Caki2 (cell line): ENCODE measurements around the gene TEDC1. TPM values are rescaled to one million over a fixed set of nuclear protein-coding genes. Genes with fewer than 3 reads are reported as not detected.

Experiments used
- DNase-seq: peaks from one replicate; pipeline ENCODE4 v3.0.0-alpha.2; 2015; ENCODE audit warnings: low read depth
- in situ Hi-C: cut with HindIII; loops from 2 replicates; pipeline ENCODE4 v1.10.0; 2016; ENCODE audit warnings: low sequenced_read_pairs, low pct_unique_long_range_greater_than_20kb, mixed read lengths
- total RNA-seq: library from RNA; depleted of rRNA; stranded (reverse); fragments of >200 nt; shearing (Covaris generic); gene quantifications from 2 replicates; pipeline ENCODE4 v1.2.3, GENCODE V29; 2014; ENCODE audit warnings: low replicate concordance

Gene TEDC1
- total RNA-seq, 1 experiment from 2014 or later: 54.2 TPM

DNA sequence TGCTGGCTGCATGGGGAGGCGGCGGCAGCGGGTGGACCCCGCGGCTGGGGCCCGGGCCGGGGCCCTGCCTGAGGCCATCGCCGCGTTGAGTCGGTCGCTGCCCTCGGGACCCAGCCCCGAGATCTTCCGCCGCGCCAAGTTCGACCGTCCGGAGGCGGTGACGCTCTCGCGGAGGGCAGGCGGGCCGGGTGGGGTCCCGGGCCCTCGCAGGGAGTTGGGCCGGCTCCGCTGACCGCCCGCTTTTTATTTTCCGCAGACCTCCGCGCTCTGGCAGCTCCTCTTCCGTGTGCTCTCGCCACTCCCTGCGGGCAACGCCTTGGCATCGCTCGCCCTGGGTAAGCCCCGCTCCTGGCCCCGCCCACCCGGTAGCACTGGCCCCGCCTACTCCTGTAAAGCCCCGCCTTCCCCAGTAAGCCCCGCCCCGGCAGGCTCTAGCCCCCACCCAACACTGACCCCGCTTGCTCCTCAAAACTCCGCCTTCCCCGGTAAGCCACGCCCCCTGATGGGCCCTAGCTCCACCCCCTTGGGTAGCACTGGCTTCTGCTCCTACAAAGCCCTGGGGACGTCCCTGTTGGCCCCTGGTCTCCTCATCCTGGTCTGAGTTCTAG lies 424 bp downstream of the TEDC1 start:
- DNase-seq: peak; percentile 42
- in situ Hi-C loops: no loop called here

GRCh38 chr14:105492031-105492970 lies 1.3 kb downstream of the TEDC1 start:
- in situ Hi-C loops: no loop called here
- no peak for DNase-seq

DNA sequence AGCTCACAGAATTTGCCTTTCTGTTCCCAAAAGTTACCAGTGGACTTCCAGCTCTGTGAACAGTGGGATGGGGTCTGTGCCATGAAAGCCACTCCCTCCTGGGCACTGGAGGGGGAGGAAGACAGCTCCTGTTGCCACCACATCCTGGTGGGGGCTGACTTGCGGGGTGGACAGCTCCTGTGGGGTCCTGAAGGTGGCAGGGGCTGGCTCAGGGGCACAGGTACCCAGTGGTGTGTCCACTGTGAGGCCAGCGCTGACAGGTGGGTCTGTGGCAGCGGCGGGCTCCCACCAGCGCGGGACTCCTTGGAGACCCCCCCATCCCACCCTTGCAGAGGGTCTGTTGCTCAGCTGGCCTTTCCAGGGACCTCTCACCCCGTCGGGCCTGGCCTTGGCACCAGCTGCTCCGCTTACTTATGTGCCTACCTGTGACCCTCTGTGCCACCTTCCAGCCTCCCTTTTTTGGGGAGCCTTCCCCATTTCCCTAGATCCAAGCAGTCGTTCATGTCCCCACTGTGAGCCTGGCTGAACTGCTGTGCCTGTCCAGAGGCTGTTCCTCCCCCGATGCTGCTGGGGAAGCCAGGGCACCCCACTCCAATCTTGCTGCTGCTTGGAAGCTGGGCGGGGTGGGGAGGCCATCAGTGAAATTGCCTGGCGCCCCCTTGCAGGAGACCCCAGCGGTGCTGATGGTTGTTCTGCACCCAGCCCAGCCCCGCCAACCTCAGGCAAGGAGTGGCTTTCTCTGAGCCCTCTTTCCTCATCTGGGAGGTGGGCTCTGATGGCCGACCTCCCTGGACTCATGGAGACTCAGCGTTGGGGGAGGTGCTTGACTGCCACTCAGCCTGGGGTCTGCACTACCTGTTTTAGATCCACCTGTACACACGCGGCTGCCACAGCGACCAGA lies 2.2 kb downstream of the TEDC1 start:
- no peak for DNase-seq
- in situ Hi-C loops: no loop called here

DNA sequence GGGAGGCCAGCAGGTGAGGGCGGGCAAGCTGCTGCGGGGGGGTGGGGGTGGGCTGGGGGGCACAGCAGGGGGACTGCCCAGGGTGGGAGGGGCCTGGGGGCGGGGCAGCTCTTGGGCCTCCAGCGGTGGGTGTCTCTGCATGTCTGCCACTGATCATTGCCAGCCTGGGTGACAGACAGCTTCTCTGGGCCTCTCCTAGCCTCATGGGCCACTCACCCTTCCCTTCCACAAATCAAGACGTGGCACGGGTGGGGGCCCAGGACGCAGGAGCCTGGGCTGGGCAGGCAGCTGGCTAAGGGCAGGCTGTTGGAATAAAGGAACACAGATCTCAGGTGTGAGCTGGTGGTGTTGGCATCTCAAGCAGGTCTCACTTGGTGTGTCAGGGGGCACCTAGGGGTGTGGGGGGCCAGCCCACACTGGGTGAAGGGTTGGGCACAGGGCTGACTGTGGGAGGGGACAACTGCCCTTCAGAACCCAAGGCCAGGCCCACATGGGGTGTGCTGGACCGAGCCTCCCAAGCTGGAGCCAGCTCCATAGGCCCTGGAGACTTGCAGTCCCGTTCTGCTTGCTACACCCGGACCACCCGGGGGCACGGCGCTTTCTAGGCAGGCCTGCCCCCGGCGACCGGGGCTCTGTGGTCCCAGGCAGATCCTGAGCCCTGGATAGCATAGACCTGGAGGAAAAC lies 3.0 kb downstream of the TEDC1 start:
- no peak for DNase-seq

DNA sequence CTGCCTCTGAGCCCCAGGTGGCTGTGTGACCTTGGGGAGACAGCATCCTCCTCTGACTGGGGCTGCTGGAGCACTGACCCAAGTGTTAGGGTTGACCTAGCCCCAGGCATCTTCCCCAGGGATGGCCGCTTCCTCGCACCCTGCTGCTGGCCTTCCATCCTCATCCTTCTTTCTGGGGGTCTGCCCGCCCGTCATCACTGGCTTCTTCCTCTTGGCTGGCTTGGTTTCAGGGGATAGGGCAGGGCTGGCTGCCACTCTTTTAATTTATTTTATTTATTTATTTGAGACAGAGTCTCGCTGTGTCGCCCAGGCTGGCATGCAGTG lies 3.5 kb downstream of the TEDC1 start:
- in situ Hi-C loops: no loop called here
- DNase-seq: no peak

More for the DNA sequence above, 3.0 kb downstream of the TEDC1 start:
- in situ Hi-C loops: no loop called here

DNA sequence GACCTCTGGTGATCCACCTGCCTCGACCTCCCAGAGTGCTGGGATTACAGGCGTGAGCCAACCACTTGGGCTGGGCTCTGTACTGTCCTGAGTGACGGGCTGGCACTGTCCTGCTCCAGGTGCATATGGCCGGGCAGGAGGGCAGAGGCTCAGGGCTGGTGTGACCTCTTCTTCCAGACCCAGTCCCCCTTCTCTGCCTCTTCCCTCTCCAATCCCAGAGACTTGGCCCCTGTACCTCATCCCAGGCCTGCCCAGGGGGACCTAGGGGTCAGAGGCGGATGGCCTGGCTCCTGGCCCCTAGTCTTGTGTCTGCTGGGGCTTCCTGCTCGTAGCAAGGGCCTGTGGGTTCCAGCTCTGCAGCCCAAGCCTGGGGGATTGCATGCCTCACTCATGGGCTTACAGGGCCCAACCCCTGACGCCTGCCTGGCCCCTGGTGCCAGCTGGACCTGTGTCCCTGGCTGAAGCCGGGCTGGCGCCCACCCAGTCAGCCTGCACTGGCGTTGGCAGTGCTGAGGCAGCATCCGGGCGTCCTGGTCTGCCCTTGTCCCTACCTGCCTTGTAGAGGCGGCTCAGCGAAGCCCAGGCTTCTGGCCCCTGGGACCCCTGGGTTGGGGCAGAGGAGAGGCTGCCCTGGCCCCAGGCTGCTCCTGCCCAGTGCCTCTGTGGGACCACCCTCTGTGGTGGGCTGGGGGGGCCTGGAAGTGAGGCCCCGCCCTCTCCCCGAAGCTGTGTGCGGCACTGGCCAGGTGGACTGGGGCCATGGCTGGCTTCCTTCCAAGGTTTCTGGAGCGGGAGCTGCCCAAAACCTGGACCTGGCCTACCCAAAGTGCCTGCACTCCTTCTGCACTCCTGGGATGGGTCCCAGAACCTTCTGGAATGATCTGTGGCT lies 4.3 kb downstream of the TEDC1 start:
- in situ Hi-C loops: no loop called here
- no peak for DNase-seq

- in situ Hi-C loops: no loop called here
- no peak for DNase-seq
These were observed 5.2 kb downstream of the TEDC1 start for GRCh38 chr14:105495990-105496830.

GRCh38 chr14:105496831-105497591 lies 6.0 kb downstream of the TEDC1 start:
- DNase-seq: no peak
- in situ Hi-C loops: no loop called here

DNA sequence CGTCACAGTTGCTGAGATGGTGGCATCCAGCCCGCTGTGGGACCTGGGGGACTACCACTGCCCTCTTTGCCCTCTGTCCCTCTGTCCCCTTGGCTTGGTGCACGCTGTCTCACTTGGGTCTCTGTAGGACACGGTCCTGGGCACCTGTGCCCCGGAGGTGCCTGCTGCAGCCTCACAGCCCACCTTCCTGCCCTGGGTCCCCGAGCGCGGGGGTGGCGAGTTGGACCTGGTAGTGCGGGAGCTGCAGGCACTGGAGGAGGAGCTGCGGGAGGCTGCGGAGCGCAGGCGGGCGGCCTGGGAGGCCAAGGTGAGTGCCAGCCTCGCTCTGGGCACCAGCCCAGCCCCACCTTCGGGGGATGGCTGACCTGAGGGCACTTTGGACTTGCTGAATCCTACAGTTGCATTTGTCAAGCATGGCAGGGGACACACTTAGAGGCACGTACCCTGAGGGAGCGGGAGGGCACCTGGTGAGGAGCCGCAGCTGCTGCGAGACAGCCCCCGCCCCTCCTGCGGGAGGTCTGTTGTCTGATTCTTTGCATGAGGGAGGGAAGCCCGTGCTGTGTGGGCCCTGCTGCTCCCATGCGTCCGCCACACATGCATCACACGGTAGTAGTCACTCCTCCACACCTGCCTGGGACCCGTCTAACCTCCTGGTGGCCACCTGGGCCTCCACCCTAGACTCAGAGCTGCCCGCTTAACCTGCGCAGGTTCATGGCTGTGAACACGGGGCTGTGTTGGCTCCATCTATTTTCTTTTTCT lies 6.8 kb downstream of the TEDC1 start:
- no peak for DNase-seq
- in situ Hi-C loops: no loop called here

DNA sequence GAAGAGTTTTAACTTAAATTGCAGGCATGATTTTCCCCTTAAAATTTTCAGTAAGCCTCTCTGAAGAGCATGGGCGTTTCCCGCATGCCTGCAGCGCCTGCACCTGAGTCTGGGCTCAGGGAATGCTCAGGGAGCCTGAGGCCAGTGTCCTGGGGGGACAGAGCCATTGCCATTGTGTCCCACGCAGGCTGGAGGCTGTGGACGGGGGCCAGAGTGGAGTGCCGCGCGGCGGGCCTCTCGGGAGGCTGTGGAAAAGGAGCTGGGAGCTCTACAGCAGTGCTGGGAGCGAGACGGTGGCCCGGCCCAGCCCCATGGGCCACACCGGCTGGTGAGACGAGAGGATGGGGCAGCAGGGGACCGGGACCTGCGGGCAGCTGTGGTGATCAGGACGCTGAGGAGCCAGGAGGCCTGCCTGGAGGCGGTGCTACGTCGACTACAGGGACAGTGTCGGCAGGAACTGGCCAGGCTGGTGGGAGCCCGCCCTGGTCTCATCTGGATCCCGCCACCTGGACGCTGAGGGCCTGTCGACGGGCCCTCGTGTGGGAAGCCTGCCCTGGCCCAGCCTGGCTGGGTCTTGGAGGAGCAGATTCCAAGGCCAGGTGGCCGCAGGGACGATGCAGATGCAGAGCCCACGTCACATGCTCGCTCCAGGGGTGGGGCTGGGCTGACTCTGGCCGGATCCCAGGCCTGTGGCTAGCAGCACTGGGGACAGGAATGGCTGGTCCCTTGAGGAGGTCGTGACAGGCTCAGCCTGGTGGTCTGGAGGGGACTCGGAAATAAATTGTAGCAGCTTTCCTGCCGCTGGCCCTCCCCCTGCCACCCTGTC lies 7.6 kb downstream of the TEDC1 start:
- in situ Hi-C loops: no loop called here
- no peak for DNase-seq

GRCh38 chr14:105499256-105500035 lies 8.4 kb downstream of the TEDC1 start:
- no peak for DNase-seq
- in situ Hi-C loops: no loop called here

DNA sequence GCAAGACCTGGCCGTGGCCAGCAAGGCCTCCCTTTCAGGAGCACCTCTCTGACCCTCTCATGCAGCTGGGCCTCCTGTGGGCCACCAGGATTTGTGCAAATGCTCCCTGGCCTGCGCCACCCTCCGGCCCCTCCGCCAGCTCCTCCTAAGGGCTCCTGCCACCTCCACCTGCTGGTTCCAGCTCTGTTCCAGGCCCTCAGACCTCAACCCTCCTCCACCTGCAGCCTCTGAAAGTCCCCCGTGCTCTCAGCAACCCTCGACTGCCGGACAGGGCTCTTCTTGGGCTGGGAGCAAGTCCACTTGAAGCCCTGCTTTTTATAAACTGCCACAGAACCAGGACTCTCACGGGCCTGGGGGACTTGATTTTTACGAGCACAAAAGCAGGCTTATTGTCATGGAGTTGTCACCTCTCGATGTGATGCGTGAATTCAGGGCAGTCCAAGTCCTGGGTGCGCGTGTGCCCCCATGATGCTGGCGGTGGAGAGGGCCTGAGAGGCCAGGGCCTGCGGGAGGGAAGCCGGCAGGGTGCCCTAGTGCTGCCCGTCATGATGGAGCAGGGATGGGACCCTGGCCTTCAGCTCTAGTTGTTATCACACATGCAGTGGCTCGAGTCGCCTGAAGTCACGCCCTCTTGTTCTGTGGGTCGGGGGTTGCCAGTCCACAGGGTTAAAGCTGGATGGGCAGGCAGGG lies 9.1 kb downstream of the TEDC1 start:
- in situ Hi-C loops: no loop called here
- no peak for DNase-seq

- DNase-seq: no peak
- in situ Hi-C loops: no loop called here
These were observed 9.7 kb downstream of the TEDC1 start for GRCh38 chr14:105500726-105501101.
